Activated CD4-positive, alpha-beta memory T cell treated with anti-CD3 and anti-CD28 coated beads, Interleukin-2, amount 10 ng/mL, durations not matched to agents 7 days and 5 days (primary cell): ENCODE results near the gene CIAO2B. TPM values are rescaled to one million over a fixed set of nuclear protein-coding genes. Genes with fewer than 3 reads are reported as not detected.

Source experiments
- CTCF ChIA-PET: fragments of 350-600 bp; sonication (Branson Sonifier 250); formaldehyde crosslinking; loops from one replicate; lab custom pipeline; 2021; ENCODE audit warnings: antibody characterized with exemption, inconsistent platforms; lab: Charles Lee
- POLR2A ChIA-PET: fragments of 350-600 bp; sonication (Branson Sonifier 250); formaldehyde crosslinking; loops from one replicate; lab custom pipeline; 2021; ENCODE audit warnings: antibody characterized with exemption; lab: Charles Lee
- DNase-seq: peaks from one replicate; pipeline ENCODE4 v3.0.0-alpha.2; 2020
- H3K27ac Mint-ChIP-seq: one replicate; pipeline ENCODE4 v1.8.0; 2021; ENCODE audit warnings: mild to moderate bottlenecking, mixed read lengths
- H3K27me3 Mint-ChIP-seq: one replicate; pipeline ENCODE4 v1.8.0; 2021; ENCODE audit warnings: mixed read lengths
- H3K36me3 Mint-ChIP-seq: one replicate; pipeline ENCODE4 v1.8.0; 2021; ENCODE audit warnings: low read depth, mixed read lengths
- H3K4me1 Mint-ChIP-seq: one replicate; pipeline ENCODE4 v1.8.0; 2021; ENCODE audit warnings: mixed read lengths
- H3K4me3 Mint-ChIP-seq: one replicate; pipeline ENCODE4 v1.8.0; 2021; ENCODE audit warnings: mild to moderate bottlenecking, mixed read lengths
- H3K9me3 Mint-ChIP-seq: one replicate; pipeline ENCODE4 v1.8.0; 2021; ENCODE audit warnings: mixed read lengths
- total RNA-seq, 2 experiments: library from RNA; stranded (reverse); gene quantifications; one replicate each; pipeline ENCODE4 v1.2.3, GENCODE V29; 2021

Gene CIAO2B
- total RNA-seq, 2 experiments from 2014 or later = 116 to 121 TPM

- CTCF ChIA-PET = no interaction called here
- no peak for DNase-seq
- Mint-ChIP-seq H3K27me3 (peaks cover 22% of the 10 kb centered on the region), H3K9me3 (no peaks in the 10 kb centered on the region), H3K4me1 (no peaks in the 10 kb centered on the region), H3K36me3 (no peaks in the 10 kb centered on the region), H3K4me3 (no peak overlapping the region), H3K27ac (no peak overlapping the region)
- POLR2A ChIA-PET = no interaction called here
Measured at GRCh38 chr16:66915041-66915440, 19.2 kb downstream of the CIAO2B start.

- POLR2A ChIA-PET = no interaction called here
Measured at GRCh38 chr16:66914541-66914940, 19.7 kb downstream of the CIAO2B start.

GRCh38 chr16:66913711-66914110 lies 20.5 kb downstream of the CIAO2B start:
- CTCF ChIA-PET = interaction anchor here (1.5 kb wide), 1 partner anchor 19 kb away, joined by 4 read pairs; no protein-coding TSS in a partner anchor

More at GRCh38 chr16:66914541-66914940, 19.7 kb downstream of the CIAO2B start:
- Mint-ChIP-seq H3K36me3 (no peaks in the 10 kb centered on the region), H3K9me3 (no peaks in the 10 kb centered on the region), H3K4me1 (no peaks in the 10 kb centered on the region), H3K27ac (no peak overlapping the region), H3K27me3 (peaks cover 20% of the 10 kb centered on the region), H3K4me3 (no peak overlapping the region)
- no peak for DNase-seq
- CTCF ChIA-PET = no interaction called here

GRCh38 chr16:66913081-66913480 lies 21.1 kb downstream of the CIAO2B start:
- no peak for DNase-seq
- H3K27ac Mint-ChIP-seq = no peak overlapping the region
- no peaks in the 10 kb centered on the region for H3K9me3 Mint-ChIP-seq
- H3K4me3 Mint-ChIP-seq = no peak overlapping the region
- H3K4me1 Mint-ChIP-seq = no peaks in the 10 kb centered on the region
- peaks cover 14% of the 10 kb centered on the region for H3K27me3 Mint-ChIP-seq
- ChIA-PET POLR2A (no interaction called here), CTCF (interaction anchor here (0.7 to 1.5 kb wide), 2 partner anchors 18 to 20 kb away, joined by 3 to 4 read pairs; no protein-coding TSS in a partner anchor)
- no peaks in the 10 kb centered on the region for H3K36me3 Mint-ChIP-seq

More at GRCh38 chr16:66913711-66914110, 20.5 kb downstream of the CIAO2B start:
- H3K4me1 Mint-ChIP-seq = no peaks in the 10 kb centered on the region
- H3K27me3 Mint-ChIP-seq = peaks cover 14% of the 10 kb centered on the region
- H3K9me3 Mint-ChIP-seq = no peaks in the 10 kb centered on the region
- H3K36me3 Mint-ChIP-seq = no peaks in the 10 kb centered on the region
- POLR2A ChIA-PET = no interaction called here
- no peak for DNase-seq
- H3K27ac Mint-ChIP-seq = no peak overlapping the region
- no peak overlapping the region for H3K4me3 Mint-ChIP-seq

- Mint-ChIP-seq H3K27ac (no peak overlapping the region), H3K4me1 (no peaks in the 10 kb centered on the region), H3K36me3 (no peaks in the 10 kb centered on the region), H3K4me3 (no peak overlapping the region), H3K27me3 (peaks cover 14% of the 10 kb centered on the region), H3K9me3 (no peaks in the 10 kb centered on the region)
- no peak for DNase-seq
- ChIA-PET POLR2A (interaction anchor here (1.1 kb wide), 1 partner anchor 14 kb away, joined by 3 read pairs; no protein-coding TSS in a partner anchor), CTCF (interaction anchor here (2.7 kb wide), 1 partner anchor 17 kb away, joined by 11 read pairs; no protein-coding TSS in a partner anchor)
Measured at GRCh38 chr16:66911801-66912200, 22.4 kb downstream of the CIAO2B start.

- POLR2A ChIA-PET = interaction anchor here (1.1 to 1.3 kb wide), 2 partner anchors 14 to 15 kb away, joined by 3 read pairs; no protein-coding TSS in a partner anchor
- peaks cover 10% of the 10 kb centered on the region for H3K27me3 Mint-ChIP-seq
- no peak overlapping the region for H3K27ac Mint-ChIP-seq
- H3K36me3 Mint-ChIP-seq = no peaks in the 10 kb centered on the region
- CTCF ChIA-PET = interaction anchor here (2.7 kb wide), 1 partner anchor 18 kb away, joined by 11 read pairs; no protein-coding TSS in a partner anchor
- H3K9me3 Mint-ChIP-seq = no peaks in the 10 kb centered on the region
- H3K4me3 Mint-ChIP-seq = no peak overlapping the region
- H3K4me1 Mint-ChIP-seq = peaks cover 4% of the 10 kb centered on the region
- no peak for DNase-seq
Measured at GRCh38 chr16:66911112-66911511, 23.1 kb downstream of the CIAO2B start.

GRCh38 chr16:66910175-66910940 lies 23.8 kb downstream of the CIAO2B start:
- ChIA-PET CTCF (interaction anchor here (0.6 to 2.7 kb wide), 6 partner anchors 9 to 909 kb away, joined by 3 to 11 read pairs (median 4); no protein-coding TSS in a partner anchor), POLR2A (interaction anchor here (1.3 kb wide), 1 partner anchor 16 kb away, joined by 3 read pairs; no protein-coding TSS in a partner anchor)
- no peaks in the 10 kb centered on the region for H3K9me3 Mint-ChIP-seq
- H3K27me3 Mint-ChIP-seq = peaks cover 8% of the 10 kb centered on the region
- DNase-seq = no peak
- H3K4me3 Mint-ChIP-seq = no peak overlapping the region
- no peaks in the 10 kb centered on the region for H3K36me3 Mint-ChIP-seq
- no peak overlapping the region for H3K27ac Mint-ChIP-seq
- peaks cover 8% of the 10 kb centered on the region for H3K4me1 Mint-ChIP-seq

GRCh38 chr16:66908762-66909559 lies 25.2 kb downstream of the CIAO2B start:
- Mint-ChIP-seq H3K27ac (no peak overlapping the region), H3K36me3 (no peaks in the 10 kb centered on the region), H3K9me3 (no peaks in the 10 kb centered on the region), H3K27me3 (no peaks in the 10 kb centered on the region), H3K4me3 (no peak overlapping the region), H3K4me1 (peaks cover 8% of the 10 kb centered on the region)
- no peak for DNase-seq
- CTCF ChIA-PET = interaction anchor here (1.1 to 2.7 kb wide), 3 partner anchors 20 to 41 kb away, joined by 3 to 11 read pairs (median 4); no protein-coding TSS in a partner anchor
- POLR2A ChIA-PET = no interaction called here

- Mint-ChIP-seq H3K27ac (no peak overlapping the region), H3K4me3 (no peak overlapping the region), H3K4me1 (peaks cover 8% of the 10 kb centered on the region), H3K27me3 (no peaks in the 10 kb centered on the region), H3K36me3 (no peaks in the 10 kb centered on the region), H3K9me3 (no peaks in the 10 kb centered on the region)
- ChIA-PET CTCF (no interaction called here), POLR2A (no interaction called here)
- no peak for DNase-seq
Measured at GRCh38 chr16:66908116-66908515, 26.1 kb downstream of the CIAO2B start.

- ChIA-PET CTCF (interaction anchor here (1.1 to 1.3 kb wide), 3 partner anchors 12 to 39 kb away, joined by 3 to 4 read pairs (median 3); no protein-coding TSS in a partner anchor), POLR2A (interaction anchor here (0.9 to 2.1 kb wide), 3 partner anchors 12 to 26 kb away, joined by 4 to 7 read pairs (median 4); partner anchors contain the start of gene PDP2)
- no peaks in the 10 kb centered on the region for H3K9me3 Mint-ChIP-seq
Measured at GRCh38 chr16:66906916-66907836, 27.0 kb downstream of the CIAO2B start.

GRCh38 chr16:66905633-66906539 lies 28.3 kb downstream of the CIAO2B start:
- ChIA-PET CTCF (interaction anchor here (1.1 to 3.6 kb wide), 4 partner anchors 11 to 38 kb away, joined by 3 to 15 read pairs (median 3); no protein-coding TSS in a partner anchor), POLR2A (interaction anchor here (0.8 to 2.1 kb wide), 3 partner anchors 11 to 25 kb away, joined by 3 to 7 read pairs (median 4); partner anchors contain the start of gene PDP2)
- H3K27me3 Mint-ChIP-seq = no peaks in the 10 kb centered on the region
- H3K4me1 Mint-ChIP-seq = peaks cover 8% of the 10 kb centered on the region
- no peaks in the 10 kb centered on the region for H3K36me3 Mint-ChIP-seq
- H3K9me3 Mint-ChIP-seq = no peaks in the 10 kb centered on the region
- no peak overlapping the region for H3K27ac Mint-ChIP-seq
- H3K4me3 Mint-ChIP-seq = no peak overlapping the region
- DNase-seq = peak; percentile 56

More at GRCh38 chr16:66906916-66907836, 27.0 kb downstream of the CIAO2B start:
- Mint-ChIP-seq H3K4me3 (no peak overlapping the region), H3K27me3 (no peaks in the 10 kb centered on the region), H3K4me1 (peaks cover 8% of the 10 kb centered on the region), H3K27ac (no peak overlapping the region), H3K36me3 (no peaks in the 10 kb centered on the region)
- DNase-seq = no peak
